ENCODE data around the gene DDX18.
"Not testable (repeated sequence)": the region's sequence is repeated elsewhere in the genome, so short reads cannot be mapped to it uniquely, and the experiment has no call there.

DDX18 gene

DNA sequence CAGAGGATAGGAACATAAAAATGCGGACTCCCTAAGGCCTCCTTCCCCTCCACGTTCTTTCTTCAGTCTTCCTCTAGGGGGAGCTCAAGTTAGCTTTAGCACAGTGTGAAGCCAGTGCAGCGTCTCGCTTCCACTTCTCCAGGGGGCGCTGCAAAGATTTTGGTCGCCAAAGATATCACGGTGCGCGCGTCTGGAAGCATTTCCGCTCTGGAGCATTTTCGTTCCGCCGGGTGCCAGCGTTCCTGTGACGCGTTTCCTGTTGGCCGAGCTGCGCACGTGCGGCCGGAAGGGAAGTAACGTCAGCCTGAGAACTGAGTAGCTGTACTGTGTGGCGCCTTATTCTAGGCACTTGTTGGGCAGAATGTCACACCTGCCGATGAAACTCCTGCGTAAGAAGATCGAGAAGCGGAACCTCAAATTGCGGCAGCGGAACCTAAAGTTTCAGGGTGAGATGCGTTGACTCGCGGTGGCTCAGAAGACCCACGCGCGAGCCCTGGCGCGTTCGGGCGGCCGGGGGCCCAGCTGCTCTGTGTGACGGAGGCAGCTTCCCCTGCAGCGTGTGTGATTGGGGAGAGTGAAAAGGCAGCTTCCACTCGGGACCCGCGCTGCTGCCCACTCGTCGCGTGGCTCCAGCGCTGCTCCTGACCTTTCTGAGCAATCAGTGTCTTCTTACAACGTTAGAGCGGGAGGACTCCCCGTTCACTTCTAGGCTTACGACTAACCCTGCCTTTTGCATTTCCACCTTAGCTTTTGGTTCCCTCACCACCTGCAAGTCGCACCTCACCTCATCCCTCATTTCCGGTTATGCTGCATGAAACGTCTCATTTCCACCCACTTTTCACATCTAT is at the start of gene DDX18:
Gene DDX18, plus strand, starts transcription at position 275 of the 848 bp plus-strand sequence. Its CDS starts 87 bp downstream, at position 362.
- DNase-seq (ENCODE audit: low spot score): peak; percentile 85

DNA sequence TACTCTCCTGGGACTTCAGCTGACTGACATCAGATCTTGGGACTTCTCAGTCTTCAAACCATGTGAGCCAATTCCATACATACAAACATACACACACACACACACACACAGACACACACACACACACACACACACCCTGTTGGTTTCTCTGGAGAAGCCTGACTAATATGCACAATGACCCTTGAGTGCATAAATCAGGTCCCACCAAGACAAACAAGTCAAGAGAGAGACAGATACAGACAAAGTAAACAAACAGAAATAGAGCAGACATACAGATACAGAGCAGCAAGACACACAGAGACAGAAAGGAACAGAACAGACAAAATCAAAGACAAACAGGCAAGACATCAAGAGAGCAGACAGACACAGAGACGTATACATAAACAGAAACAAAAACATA is 43.8 kb upstream of the DDX18 start:
- DNase-seq (ENCODE audit: low spot score): no peak

DNA sequence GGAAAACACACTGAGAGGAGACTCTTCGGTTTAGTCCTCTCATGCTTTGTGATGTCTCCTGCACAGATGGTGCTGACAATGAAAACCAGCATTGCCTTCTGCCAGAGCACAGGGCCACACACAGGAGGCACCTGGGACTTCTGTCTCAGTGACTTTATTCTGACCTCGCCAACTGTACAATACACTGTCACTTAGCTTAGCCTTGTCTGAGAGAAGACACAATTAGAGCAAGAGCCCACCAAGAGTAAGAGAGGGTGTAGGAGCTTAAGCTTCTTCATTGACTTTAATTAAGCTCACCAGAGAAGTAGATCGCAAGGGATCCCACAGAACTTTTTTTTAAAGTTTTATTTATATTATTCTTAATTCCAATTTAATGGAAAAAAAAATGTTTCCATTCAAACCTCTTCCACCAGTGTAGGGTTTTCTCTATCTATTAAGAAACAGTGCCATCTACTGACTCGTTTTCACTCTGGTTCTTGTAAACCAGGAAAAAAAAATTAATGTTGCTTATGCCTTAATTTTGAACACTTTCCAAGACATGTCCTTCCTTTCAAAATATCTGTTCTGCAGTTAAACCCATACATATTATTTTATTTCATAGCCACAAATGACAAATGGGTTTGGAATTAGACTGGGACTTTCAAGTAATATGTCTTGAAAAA is 42.4 kb upstream of the DDX18 start:
- peak; percentile 11 for DNase-seq (ENCODE audit: low spot score)

DNA sequence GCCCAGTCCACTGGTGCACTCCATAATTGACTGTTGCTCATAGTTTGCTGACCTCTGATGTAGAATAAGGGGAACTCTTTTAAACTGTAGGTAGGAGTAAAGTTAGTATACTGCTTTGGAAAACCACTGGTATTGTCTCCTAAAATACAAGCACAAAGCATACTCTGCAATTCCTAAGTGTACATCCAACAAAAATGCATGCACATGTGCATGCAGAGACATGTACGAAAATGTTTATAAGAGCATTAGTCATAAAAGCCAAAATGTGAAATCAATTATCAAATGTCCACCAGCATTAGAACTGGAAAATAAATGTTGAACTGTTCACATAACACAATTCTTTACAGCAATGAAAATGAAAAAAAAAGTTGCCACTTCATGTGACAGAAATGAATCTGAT is 39.8 kb upstream of the DDX18 start:
- no peak for DNase-seq (ENCODE audit: low spot score)

DNA sequence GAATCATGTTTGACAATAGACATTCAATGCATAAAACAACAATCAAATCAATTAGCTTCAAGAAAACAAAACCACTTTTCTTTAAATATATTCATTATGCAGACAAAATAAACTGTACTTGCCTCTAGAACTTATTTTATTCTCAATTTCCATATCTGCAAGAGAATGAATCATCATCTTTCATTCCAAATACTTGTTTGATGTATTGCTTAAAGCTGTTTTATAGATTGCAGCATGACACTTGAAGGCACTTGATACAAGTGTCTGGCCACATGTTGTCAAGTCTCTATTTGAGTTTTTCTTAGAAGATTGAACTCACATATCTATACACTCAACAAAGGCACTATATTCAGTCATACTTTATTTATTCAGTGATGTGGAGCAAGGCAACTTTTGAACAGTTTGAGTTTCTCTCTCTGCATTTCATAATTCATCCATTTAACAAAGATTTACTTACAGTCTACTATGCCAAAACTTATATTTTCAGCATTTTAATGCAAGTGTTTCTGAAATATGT is 38.7 kb upstream of the DDX18 start:
- DNase-seq (ENCODE audit: low spot score): no peak

DNA sequence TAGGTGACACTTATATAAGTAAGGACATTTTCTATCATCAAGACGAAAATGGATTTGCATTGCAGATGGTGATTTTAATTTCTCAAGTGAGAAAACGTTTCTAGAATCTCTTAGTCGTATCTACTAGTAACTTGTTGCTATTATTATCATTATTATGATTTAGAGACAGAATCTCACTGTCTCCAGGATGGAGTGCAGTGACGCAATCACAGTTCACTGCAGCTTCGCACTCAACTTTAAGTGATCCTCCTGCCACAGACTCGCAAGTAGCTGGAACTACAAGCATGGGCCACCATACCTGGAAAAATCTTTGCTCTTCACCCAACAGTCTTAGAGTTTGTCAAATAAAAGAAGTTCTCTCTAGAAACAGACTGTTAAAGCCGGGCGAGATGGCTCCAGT is 37.6 kb upstream of the DDX18 start:
- no peak for DNase-seq (ENCODE audit: low spot score)

DNA sequence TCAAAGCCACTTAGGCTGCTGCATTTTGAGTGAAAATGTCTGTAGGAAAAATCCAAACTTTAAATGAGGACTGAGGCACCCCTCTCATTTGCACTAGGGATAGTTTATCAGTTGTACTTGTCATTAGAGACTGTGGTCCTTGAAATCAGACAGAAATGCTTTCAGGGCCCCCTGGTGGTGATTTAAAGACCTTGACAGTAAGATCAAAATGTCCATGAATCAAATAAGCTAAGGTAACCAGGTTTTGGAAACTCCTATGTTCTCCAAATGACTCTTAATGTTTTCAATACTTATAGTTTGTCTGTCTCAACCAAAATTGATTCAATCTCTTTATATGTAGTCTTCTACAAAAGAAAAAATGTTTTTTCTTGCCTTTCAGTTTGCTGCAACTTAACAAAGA is 28.8 kb upstream of the DDX18 start:
- peak; percentile 41 for DNase-seq (ENCODE audit: low spot score)

DNA sequence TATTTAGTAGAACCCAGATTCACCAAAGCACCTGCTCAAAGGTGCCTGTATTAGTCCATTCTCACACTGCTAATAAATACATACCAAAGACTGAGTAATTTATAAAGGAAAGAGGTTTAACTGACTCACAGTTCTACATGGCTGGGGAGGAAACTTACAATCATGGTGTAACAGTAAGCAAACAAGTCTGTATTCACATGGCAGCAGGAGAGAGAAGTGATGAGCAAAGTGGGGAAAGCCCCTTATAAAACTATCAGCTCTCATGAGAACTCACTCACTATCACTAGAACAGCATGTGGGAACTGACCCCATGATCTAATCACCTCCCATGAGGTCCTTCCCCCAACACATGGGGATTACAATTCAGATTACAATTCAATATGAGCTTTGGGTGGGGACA is 28.0 kb upstream of the DDX18 start:
- DNase-seq (ENCODE audit: low spot score): no peak

DNA sequence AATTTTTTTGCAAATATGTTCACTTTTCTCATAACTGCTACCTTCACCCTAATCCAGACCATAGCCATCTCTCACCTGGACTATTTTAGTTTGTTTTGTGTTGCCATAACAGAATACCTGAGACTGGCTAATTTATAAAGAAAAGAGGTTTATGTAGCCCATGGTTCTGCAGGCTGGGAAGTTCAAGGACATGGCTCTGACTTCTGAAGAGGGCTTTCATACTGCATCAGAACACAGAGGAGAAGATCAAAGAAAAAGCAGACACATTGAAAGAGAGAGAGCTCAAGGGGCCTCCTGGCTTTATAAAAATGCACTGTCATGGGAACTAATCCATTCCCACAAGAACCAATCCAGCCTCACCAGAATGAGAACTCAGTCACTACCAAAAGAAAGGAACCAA is 25.0 kb upstream of the DDX18 start:
- no peak for DNase-seq (ENCODE audit: low spot score)

DNA sequence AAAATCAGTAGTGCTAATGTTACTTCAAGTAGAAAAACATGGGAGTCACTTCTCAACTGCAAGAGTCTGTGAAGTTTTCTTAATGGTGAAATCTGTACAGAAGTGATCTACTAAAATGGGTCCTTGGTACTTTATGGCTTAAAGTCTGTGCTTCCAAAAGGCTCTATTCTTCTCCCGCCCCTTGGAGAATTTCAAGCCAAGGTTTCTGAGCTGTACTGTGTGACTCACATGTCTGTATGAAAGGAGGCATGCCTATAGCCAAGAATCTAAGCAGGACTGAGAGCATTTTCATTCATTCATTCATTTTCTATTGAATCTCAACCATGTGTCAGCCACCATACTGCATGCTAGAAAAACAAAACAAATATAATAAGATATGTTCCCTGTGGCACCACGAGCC is 19.8 kb upstream of the DDX18 start:
- DNase-seq (ENCODE audit: low spot score): no peak

DNA sequence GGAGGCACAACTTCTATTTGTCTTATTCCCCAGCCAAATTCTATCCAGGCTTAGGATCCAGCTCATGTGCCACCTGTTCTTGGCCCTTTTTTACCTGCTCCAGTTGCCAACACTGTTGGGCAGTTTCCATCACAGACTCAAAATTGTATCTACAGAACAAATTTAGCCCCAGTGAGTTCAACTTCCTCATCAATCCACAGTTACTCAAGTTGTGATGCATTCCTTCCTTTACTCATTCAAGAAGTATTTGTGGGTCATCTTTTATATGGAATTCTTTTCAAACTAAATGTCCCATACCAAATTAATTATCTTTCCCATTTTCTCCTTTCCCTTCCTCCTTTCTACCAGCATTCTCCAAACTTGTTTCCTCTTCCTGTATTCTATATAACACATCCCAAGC is 12.7 kb upstream of the DDX18 start:
- DNase-seq (ENCODE audit: low spot score): no peak

DNA sequence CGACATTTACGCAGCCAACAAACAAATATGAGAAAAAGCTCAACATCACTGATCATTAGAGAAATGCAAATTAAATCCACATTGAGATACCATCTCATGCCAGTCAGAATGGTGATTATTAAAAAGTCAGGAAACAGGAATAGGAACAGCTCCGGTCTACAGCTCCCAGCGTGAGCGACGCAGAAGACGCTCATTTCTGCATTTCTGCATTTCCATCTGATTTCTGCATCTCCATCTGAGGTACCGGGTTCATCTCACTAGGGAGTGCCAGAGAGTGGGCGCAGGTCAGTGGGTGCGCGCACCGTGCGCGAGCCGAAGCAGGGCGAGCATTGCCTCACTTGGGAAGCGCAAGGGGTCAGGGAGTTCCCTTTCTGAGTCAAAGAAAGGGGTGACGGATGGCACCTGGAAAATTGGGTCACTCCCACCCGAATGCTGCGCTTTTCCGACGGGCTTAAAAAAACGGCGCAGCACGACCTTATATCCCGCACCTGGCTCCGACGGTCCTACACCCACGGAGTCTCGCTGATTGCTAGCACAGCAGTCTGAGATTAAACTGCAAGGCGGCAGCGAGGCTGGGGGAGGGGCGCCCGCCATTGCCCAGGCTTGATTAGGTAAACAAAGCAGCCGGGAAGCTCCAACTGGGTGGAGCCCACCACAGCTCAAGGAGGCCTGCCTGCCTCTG is 10.7 kb upstream of the DDX18 start:
- not testable (repeated sequence) for DNase-seq (ENCODE audit: low spot score)

DNA sequence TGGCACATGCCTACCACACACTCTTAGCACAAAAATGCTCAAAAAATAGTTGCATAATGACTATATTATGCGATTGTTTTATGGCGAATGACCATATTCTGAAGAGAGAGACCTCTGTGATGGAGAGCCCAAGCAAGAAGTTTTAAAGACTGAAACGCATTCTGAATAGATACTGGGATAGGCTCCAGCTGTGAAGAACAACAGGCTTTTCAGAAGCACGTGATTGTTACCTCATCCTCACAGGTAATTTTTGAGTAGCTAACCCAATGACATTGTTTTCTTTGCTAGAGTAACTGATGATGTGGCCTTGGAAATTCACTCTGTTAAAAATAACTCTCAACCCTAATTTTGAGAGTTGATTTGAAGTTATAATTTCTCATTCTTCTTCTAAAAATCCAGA is 2.0 kb upstream of the DDX18 start:
- no peak for DNase-seq (ENCODE audit: low spot score)

DNA sequence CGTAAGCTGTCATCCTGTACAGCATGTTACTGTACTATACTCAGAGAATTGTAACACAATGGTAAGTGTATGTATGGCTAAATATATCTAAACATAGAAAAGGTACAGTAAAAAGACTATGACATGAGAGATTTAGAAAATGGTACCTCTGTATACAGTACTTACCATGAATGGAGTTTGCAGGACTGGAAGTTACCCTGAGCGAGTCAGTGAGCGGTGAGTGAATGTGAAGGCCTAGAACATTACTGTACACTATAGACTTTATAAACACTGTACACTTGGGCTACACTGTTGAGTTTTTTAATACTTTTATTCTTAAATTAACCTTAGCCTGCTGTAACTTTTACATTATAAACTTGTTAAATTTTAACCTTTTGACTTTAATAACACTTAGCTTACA is 1.5 kb downstream of the DDX18 start:
- no peak for DNase-seq (ENCODE audit: low spot score)

DNA sequence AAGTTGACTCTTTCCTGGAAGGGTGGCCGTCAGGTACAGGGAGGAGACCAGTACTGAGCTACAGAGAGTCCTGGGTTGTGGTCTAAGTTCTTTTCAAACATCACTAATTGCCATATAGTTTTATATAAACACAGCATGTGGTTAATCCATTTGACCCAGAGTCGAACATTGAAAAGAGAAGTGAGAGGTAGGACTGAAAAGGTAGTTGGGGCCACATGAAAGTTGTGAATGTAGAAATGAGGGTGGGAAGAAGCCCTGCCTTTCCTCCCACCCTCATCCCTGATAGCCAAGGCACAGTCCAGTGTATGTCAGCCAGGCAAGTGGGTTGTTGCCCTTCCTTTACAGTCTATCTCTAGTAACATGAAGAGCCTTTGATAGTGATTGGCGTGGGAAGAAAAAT is 4.4 kb downstream of the DDX18 start:
- no peak for DNase-seq (ENCODE audit: low spot score)

DNA sequence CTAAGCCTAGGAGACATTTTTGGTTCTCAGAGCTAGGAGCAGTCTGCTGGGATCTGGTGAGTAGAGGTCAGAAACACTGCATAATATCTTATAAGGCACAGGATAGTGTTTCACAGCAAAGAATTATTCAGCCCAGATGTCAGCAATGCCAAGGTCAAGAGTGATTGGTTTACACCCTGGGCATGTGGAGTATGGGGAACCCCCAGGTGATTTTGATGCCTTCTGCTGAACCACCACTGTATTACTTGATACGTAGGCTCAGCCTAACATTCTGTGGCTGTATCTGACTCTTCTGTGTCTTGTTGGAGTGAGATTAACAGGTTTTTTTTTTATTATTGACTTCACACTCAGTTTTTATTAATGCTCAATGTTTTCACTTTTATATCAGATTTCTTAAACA is 6.0 kb downstream of the DDX18 start:
- no peak for DNase-seq (ENCODE audit: low spot score)

DNA sequence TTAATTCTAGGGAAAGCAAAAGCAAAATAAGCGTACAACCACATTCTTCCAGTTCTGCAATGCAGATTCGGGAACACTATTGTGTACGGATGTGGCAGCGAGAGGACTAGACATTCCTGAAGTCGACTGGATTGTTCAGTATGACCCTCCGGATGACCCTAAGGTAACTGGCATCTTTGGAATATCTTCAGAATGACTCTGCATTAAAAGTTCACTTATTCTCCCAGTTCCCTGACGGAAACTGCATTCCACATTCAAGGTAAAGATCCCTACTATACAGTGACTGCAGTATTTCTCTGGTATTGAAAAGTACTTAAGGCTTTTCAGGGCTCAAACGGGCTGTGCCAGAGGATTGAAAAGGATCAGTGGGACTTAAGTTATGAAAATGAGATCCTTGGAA is 10.9 kb downstream of the DDX18 start:
- DNase-seq (ENCODE audit: low spot score): no peak

DNA sequence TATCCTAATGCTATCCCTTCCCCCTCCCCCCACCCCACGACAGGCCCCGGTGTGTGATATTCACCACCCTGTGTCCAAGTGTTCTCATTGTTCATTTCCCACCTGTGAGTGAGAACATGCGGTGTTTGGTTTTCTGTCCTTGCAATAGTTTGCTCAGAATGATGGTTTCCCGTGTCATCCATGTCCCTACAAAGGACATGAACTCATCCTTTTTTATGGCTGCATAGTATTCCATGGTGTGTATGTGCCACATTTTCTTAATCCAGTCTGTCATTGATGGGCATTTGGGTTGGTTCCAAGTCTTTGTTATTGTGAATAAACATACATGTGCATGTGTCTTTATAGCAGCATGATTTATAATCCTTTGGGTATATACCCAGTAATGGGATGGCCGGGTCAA is 13.0 kb downstream of the DDX18 start:
- DNase-seq (ENCODE audit: low spot score): not testable (repeated sequence)

DNA sequence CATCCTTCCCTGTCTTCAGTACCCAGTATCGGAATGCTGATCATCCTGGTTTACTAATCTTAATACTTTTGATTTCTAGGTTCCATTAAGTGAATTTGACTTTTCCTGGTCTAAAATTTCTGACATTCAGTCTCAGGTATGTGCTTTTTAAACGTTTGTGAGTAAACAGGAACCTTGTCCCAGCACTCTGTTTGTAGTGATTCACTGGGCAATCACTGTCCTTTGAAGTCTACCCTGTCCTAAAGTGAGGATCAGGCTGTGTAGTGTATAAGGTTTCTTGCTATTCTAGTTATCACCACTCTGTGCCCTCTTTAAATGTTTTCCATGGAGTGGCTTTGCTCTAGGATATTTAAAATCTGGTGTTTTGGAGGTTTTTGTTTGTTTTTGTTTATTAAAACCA is 14.4 kb downstream of the DDX18 start:
- DNase-seq (ENCODE audit: low spot score): no peak

DNA sequence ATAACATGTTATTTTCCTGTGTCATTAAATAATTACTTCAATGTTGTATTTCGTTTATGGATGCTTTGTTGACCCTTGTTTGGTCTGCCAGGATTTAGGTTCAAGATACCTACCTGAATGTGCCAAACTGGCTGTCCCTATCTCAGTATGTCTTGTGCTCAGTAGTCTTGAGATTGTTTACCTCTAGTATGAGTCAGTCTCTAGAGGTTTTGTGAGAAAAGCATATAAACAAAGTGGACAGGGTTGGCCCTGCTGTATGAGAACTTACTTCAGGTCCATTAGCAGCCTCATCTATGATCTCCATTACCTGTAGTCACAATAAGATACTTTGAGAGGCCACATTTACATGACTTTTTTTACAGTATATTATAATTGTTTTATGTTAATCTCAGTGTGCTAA is 17.8 kb downstream of the DDX18 start:
- no peak for DNase-seq (ENCODE audit: low spot score)

DNA sequence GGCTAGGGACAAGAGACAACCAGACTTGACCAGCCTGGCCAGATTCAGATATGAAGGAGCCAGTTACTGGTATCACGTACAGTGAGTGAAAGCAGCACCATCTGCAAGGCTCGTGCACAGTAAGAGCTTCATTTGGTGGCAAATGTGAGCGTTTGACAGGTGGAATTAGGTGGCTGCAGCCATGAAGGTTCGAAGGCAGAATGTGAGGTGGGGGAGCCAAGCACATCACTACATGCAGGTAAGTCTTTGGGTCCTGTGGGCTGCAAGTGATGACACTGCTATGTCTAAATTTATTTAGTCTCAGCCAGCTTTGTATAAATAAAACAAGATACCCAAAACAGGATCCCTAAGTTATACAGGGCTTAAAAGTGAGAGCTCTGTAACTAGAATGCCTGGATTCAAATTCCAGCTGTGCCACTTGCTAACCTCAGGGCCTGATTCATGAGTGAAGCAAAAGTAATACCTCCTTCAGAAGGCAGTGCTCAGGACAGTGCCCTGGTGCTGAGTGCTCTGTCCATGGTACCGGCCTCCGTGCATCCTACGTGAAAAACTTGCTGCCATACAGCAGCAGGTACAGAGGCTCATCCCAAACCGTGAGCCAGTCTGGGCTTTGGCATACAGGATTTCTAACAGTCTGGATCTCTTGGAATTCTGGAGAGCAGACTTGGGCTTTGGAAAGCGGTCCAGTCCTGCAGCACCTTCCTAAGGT is 18.6 kb downstream of the DDX18 start:
- peak; percentile 51 for DNase-seq (ENCODE audit: low spot score)

DNA sequence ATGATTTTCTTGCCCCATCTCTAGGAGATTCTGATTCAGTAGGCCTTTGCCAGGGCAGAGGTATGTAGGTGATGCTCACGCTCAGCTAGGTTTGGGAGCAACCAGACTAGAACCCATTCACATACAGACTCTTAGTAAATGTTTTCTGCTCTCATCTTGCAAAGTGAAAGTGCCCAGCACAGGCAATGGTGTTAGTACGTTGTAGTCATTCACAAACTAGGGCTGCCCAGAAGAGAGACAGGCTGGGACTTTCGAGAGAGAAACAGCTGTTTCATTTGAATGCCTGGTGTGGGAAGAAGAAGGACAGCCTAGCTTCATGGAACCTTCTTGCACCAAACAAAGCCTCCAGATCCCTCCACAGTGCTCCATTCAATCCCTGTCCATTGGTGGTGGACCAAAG is 19.4 kb downstream of the DDX18 start:
- DNase-seq (ENCODE audit: low spot score): no peak
